GM21576 (cell line): ENCODE measurements around the gene DDX54.
"Not testable (repeated sequence)": the region's sequence is repeated elsewhere in the genome, so short reads cannot be mapped to it uniquely, and the experiment has no call there.

ENCODE experiments used
- ATAC-seq: cut with Tn5 transposase; IDR thresholded peaks from one replicate; pipeline ENCODE4 v1.9.1; 2021; ENCODE audit warnings: mild to moderate bottlenecking, moderate library complexity; ENCODE audit not compliant: unreplicated experiment

The DDX54 gene

GRCh38 chr12:113145720-113146551, 39.3 kb downstream of the DDX54 start:
- no peak for ATAC-seq

GRCh38 chr12:113144806-113145205, 40.5 kb downstream of the DDX54 start:
- no peak for ATAC-seq

GRCh38 chr12:113143959-113144358, 41.3 kb downstream of the DDX54 start:
- ATAC-seq, result no peak

GRCh38 chr12:113142886-113143332, 42.4 kb downstream of the DDX54 start:
- no peak for ATAC-seq

GRCh38 chr12:113142173-113142885, 42.9 kb downstream of the DDX54 start:
- ATAC-seq, result no peak

GRCh38 chr12:113141716-113142115, 43.6 kb downstream of the DDX54 start:
- ATAC-seq, result not testable (repeated sequence)

- ATAC-seq, result no peak
Measured at GRCh38 chr12:113140706-113141105, 44.6 kb downstream of the DDX54 start.

GRCh38 chr12:113138826-113139225, 46.5 kb downstream of the DDX54 start:
- no peak for ATAC-seq

GRCh38 chr12:113137861-113138783, 47.2 kb downstream of the DDX54 start:
- ATAC-seq, result no peak

GRCh38 chr12:113136990-113137511, 48.2 kb downstream of the DDX54 start:
- ATAC-seq, result no peak

GRCh38 chr12:113136128-113136989, 48.9 kb downstream of the DDX54 start:
- ATAC-seq, result no peak

- ATAC-seq, result no peak
Measured at GRCh38 chr12:113135178-113136127, 49.8 kb downstream of the DDX54 start, which contains the start of gene RASAL1. TSS of gene RASAL1 (minus strand) at chr12:113135761. CDS start at chr12:113135462, 299 bp downstream.

GRCh38 chr12:113134521-113134951, 50.7 kb downstream of the DDX54 start:
- ATAC-seq, result no peak

- no peak for ATAC-seq
Measured at GRCh38 chr12:113134071-113134470, 51.2 kb downstream of the DDX54 start.

GRCh38 chr12:113133666-113134065, 51.6 kb downstream of the DDX54 start:
- ATAC-seq, result no peak

GRCh38 chr12:113133036-113133435, 52.2 kb downstream of the DDX54 start:
- no peak for ATAC-seq

- ATAC-seq, result no peak
Measured at GRCh38 chr12:113131556-113131955, 53.7 kb downstream of the DDX54 start.

- no peak for ATAC-seq
Measured at GRCh38 chr12:113130457-113131135, 54.7 kb downstream of the DDX54 start.
